ENCODE data around the gene RAVER1. TPM values are rescaled to one million over a fixed set of nuclear protein-coding genes. Genes with fewer than 3 reads are reported as not detected.

RAVER1 gene
- total RNA-seq, 2 experiments from 2014 or later: 35.7 to 90.7 TPM

DNA sequence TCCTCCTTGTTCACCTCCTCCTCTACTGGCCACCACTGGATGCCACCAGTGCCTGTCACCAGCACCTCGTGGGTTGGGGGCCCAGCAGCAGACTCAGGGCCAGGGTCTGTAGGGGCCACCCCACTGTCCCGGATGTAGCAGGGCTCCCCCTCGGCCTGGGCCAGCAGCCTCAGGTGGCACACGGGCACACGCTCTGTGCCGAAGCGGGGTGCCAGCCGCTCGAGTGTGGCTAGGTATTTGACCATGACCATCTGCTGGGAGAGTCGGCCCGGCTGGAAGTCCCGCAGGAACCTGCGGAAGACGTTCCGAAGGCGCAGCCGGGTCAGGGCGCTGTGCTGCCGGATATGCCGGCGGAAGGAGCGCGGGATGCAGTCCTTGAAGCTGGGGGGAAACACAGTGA lies 32.2 kb upstream of the RAVER1 start:
- TF ChIP-seq EZH2phosphoT487 (IDR thresholded peaks at IDR 0.05; ENCODE audit: borderline replicate concordance, low read depth, low read length): no peak
- TF ChIP-seq, protein P1, sequence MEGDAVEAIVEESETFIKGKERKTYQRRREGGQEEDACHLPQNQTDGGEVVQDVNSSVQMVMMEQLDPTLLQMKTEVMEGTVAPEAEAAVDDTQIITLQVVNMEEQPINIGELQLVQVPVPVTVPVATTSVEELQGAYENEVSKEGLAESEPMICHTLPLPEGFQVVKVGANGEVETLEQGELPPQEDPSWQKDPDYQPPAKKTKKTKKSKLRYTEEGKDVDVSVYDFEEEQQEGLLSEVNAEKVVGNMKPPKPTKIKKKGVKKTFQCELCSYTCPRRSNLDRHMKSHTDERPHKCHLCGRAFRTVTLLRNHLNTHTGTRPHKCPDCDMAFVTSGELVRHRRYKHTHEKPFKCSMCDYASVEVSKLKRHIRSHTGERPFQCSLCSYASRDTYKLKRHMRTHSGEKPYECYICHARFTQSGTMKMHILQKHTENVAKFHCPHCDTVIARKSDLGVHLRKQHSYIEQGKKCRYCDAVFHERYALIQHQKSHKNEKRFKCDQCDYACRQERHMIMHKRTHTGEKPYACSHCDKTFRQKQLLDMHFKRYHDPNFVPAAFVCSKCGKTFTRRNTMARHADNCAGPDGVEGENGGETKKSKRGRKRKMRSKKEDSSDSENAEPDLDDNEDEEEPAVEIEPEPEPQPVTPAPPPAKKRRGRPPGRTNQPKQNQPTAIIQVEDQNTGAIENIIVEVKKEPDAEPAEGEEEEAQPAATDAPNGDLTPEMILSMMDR (conservative IDR thresholded peaks at IDR 0.05; ENCODE audit: low read length): no peak
- no peaks in the 10 kb centered on the region for H4K20me1 ChIP-seq (ENCODE audit: insufficient read depth, low read length)

DNA sequence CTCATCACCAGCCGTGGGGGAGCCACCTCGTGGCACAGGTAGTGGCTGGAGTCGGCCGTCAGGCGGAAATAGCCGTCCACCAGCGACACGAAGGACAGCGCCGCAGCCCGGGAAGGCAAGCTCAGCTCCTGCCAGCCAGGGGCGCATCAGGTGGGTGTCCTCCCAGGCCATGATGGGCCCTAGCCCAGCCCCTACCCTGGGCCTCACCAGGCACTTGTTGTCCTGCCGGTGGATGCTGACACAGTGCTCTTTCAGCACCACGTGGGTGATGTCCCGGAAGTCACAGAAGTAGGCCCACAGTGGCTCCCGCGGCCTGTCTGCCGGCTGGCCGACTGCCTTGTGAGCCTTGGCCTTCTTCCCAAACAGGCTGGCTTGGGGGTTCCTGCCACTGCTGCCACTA lies 31.3 kb upstream of the RAVER1 start:
- Histone ChIP-seq H4K20me1 (ENCODE audit: insufficient read depth, low read length) (no peaks in the 10 kb centered on the region), H3K4me3 (ENCODE audit: low read depth, low read length, poor library complexity, severe bottlenecking) (no peak overlapping the region), H3K4me2 (ENCODE audit: low read length) (no peak overlapping the region), H3K27ac (ENCODE audit: low read depth, low read length, poor library complexity, severe bottlenecking) (no peak overlapping the region), H3K79me2 (ENCODE audit: insufficient read depth, low read depth, low read length) (no peaks in the 10 kb centered on the region), H3K9me2 (ENCODE audit: insufficient read depth, low read length) (no peaks in the 10 kb centered on the region), H2AFZ (ENCODE audit: low read length) (no peak overlapping the region), H3K4me1 (ENCODE audit: insufficient read depth, low read length, poor library complexity, severe bottlenecking) (no peaks in the 10 kb centered on the region), H3K9me3 (ENCODE audit: low read length) (no peaks in the 10 kb centered on the region), H3K36me3 (ENCODE audit: insufficient read depth, low read length) (peaks cover 88% of the 10 kb centered on the region)
- ChIA-PET POLR2A (no interaction called here), CTCF (ENCODE audit: unreplicated experiment) (no interaction called here)
- DNase-seq (ENCODE audit: low spot score): no peak
- intact Hi-C loops (cut with micrococcal nuclease; ENCODE audit: unreplicated experiment): no loop called here
- no TSS peak for BruUV-seq (replicated peaks)
- no peak for TF ChIP-seq EZH2phosphoT487 (IDR thresholded peaks at IDR 0.05; ENCODE audit: borderline replicate concordance, low read depth, low read length)
- TF ChIP-seq, protein P1 (conservative IDR thresholded peaks at IDR 0.05; ENCODE audit: low read length): no peak

More for the DNA sequence above, 32.2 kb upstream of the RAVER1 start:
- Histone ChIP-seq H3K4me1 (ENCODE audit: insufficient read depth, low read length, poor library complexity, severe bottlenecking) (no peaks in the 10 kb centered on the region), H3K4me2 (ENCODE audit: low read length) (no peak overlapping the region), H3K9me2 (ENCODE audit: insufficient read depth, low read length) (no peaks in the 10 kb centered on the region), H3K79me2 (ENCODE audit: insufficient read depth, low read depth, low read length) (no peaks in the 10 kb centered on the region), H2AFZ (ENCODE audit: low read length) (no peak overlapping the region), H3K4me3 (ENCODE audit: low read depth, low read length, poor library complexity, severe bottlenecking) (no peak overlapping the region), H3K27ac (ENCODE audit: low read depth, low read length, poor library complexity, severe bottlenecking) (no peak overlapping the region), H3K36me3 (ENCODE audit: insufficient read depth, low read length) (peaks cover 94% of the 10 kb centered on the region), H3K9me3 (ENCODE audit: low read length) (no peaks in the 10 kb centered on the region)
- DNase-seq (ENCODE audit: low spot score): no peak
- ChIA-PET CTCF (ENCODE audit: unreplicated experiment) (interaction anchor here (0.7 kb wide), 1 partner anchor 261 kb away, joined by 3 read pairs; no protein-coding TSS in a partner anchor), POLR2A (no interaction called here)
- BruUV-seq (replicated peaks): no TSS peak
- intact Hi-C loops (cut with micrococcal nuclease; ENCODE audit: unreplicated experiment): no loop called here

DNA sequence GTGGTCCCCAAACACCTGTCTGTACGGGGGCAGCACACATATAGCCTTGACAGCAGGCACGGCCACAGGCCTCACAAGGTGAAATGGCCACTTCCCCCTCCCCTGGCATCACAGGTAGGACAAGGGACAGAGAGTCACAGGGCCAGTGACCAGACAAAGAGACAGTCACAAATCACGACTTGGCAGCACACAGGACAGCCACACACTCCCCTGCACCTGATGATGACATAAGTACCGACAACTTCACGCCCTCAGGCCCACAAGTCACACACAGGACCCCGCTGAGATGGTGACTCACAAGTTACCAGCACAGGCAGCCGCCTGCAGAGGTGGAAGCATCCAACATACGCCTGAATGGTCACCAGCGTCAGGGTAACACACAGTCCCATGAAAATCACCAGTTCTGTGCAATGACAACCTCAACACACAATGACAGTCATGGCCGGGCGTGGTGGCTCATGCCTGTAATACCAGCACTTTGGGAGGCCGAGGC lies 30.5 kb upstream of the RAVER1 start:
- intact Hi-C loops (cut with micrococcal nuclease; ENCODE audit: unreplicated experiment): no loop called here
- Histone ChIP-seq H3K36me3 (ENCODE audit: insufficient read depth, low read length) (peaks cover 86% of the 10 kb centered on the region), H3K4me2 (ENCODE audit: low read length) (no peak overlapping the region), H3K4me1 (ENCODE audit: insufficient read depth, low read length, poor library complexity, severe bottlenecking) (no peaks in the 10 kb centered on the region), H3K27ac (ENCODE audit: low read depth, low read length, poor library complexity, severe bottlenecking) (no peak overlapping the region), H3K79me2 (ENCODE audit: insufficient read depth, low read depth, low read length) (no peaks in the 10 kb centered on the region), H2AFZ (ENCODE audit: low read length) (no peak overlapping the region), H3K4me3 (ENCODE audit: low read depth, low read length, poor library complexity, severe bottlenecking) (no peak overlapping the region), H4K20me1 (ENCODE audit: insufficient read depth, low read length) (no peaks in the 10 kb centered on the region), H3K9me2 (ENCODE audit: insufficient read depth, low read length) (no peaks in the 10 kb centered on the region), H3K9me3 (ENCODE audit: low read length) (no peaks in the 10 kb centered on the region)
- no TSS peak for BruUV-seq (replicated peaks)
- ChIA-PET POLR2A (no interaction called here), CTCF (ENCODE audit: unreplicated experiment) (no interaction called here)
- no peak for TF ChIP-seq EZH2phosphoT487 (IDR thresholded peaks at IDR 0.05; ENCODE audit: borderline replicate concordance, low read depth, low read length)
- TF ChIP-seq, protein P1 (conservative IDR thresholded peaks at IDR 0.05; ENCODE audit: low read length): no peak
- DNase-seq (ENCODE audit: low spot score): no peak

Data from OCI-LY7 (cell line).